Measurements from ENCODE around the gene KLF13.

The KLF13 gene

GRCh38 chr15:31383139-31383538, 56.5 kb downstream of the KLF13 start:
- DNase-seq (ENCODE audit: low spot score): no peak

GRCh38 chr15:31384568-31384967, 57.9 kb downstream of the KLF13 start:
- DNase-seq (ENCODE audit: low spot score): no peak

GRCh38 chr15:31385736-31386135, 59.1 kb downstream of the KLF13 start:
- no peak for DNase-seq (ENCODE audit: low spot score)

- DNase-seq (ENCODE audit: low spot score): no peak
Observed at GRCh38 chr15:31387092-31387478, 60.5 kb downstream of the KLF13 start.

GRCh38 chr15:31387479-31388118, 61.0 kb downstream of the KLF13 start:
- peak; percentile 25 for DNase-seq (ENCODE audit: low spot score)

- no peak for DNase-seq (ENCODE audit: low spot score)
Observed at GRCh38 chr15:31389576-31389975, 62.9 kb downstream of the KLF13 start.

GRCh38 chr15:31390029-31390428, 63.4 kb downstream of the KLF13 start:
- no peak for DNase-seq (ENCODE audit: low spot score)

DNA sequence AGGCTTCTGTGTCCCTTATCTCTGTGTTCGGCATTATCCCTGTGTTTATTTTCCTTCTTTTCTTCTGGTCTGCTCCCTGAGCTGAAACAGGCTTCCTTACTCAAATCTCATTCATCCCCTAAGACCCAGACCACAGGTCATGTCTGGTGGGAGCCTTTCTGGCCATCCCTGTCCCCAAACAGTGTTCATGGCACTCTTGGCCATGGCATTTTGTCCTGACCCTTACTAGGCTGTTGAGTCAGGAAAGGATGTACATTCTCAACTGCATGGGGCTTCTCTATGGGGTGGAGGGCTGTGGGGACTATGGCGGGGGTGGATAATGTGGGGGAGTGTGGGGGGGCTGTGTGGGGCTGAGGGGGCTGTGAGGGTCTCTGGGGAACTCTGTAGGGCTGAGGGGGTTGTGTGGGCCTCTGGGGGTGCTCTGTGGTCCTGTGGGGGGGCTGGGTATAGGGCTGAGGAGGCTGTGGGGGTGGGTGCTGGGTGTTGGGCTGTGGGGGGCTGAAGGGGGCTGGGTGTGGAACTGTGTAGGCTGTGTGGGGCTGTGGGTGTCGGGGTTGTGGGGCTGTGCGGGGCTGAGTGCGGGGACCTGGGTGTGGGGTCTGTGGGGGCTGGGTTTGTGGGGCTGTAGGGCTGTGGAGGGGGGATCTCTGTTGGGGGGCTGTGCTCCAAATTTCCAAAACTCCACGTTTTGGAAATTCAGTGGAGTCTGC, 64.3 kb downstream of the KLF13 start:
- no peak for DNase-seq (ENCODE audit: low spot score)

GRCh38 chr15:31391687-31392671, 65.3 kb downstream of the KLF13 start:
- peak; percentile 76 for DNase-seq (ENCODE audit: low spot score)

- DNase-seq (ENCODE audit: low spot score): no peak
Observed at GRCh38 chr15:31392761-31393401, 66.2 kb downstream of the KLF13 start.

GRCh38 chr15:31393444-31394091, 66.9 kb downstream of the KLF13 start:
- DNase-seq (ENCODE audit: low spot score): no peak

GRCh38 chr15:31396881-31397560, 70.4 kb downstream of the KLF13 start:
- DNase-seq (ENCODE audit: low spot score): peak; percentile 65

DNA sequence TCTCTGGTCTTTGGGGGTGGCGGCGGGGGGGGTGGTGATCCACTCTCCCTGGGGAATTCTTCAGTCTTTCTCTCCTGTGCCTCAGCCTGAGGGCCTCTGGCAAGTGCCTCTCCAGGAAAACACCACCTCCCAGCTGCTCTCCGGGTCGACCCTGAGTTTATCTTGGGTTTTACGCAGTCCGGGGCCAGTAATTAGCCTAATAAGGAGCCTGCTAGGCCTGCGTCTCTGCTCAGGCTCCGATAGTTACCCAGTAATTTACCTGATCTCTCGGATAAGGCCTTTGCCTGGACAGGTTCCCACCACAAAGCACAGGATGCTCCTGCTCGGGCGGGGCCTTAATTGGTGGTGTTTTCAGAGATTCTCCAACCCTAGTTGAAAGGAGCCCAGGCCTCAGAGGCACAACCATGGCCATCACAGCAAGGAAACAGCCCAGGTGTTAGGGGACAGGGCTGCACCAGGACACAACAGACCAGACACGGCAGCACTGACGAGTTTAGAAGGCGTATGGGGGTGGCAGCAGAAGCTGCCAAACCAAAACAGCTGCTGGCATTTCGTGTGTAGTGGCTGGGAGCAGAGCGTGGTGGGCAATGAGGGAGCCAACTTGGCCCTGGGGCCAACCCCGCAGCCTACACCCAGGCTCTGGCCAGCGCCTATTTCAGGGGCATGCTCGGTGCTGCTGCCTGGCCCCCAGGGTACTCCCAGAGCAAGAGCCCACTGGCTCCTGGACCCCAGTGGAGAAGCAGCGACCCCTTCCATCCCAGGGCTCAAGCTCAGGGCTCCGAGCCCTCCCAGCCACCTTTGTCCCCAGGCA, 71.4 kb downstream of the KLF13 start:
- no peak for DNase-seq (ENCODE audit: low spot score)

- peak; percentile 33 for DNase-seq (ENCODE audit: low spot score)
Observed at GRCh38 chr15:31398677-31399301, 72.2 kb downstream of the KLF13 start.

- peak; percentile 21 for DNase-seq (ENCODE audit: low spot score)
Observed at GRCh38 chr15:31399544-31400171, 73.0 kb downstream of the KLF13 start.

- no peak for DNase-seq (ENCODE audit: low spot score)
Observed at GRCh38 chr15:31400222-31400927, 73.7 kb downstream of the KLF13 start.

GRCh38 chr15:31401282-31401681, 74.6 kb downstream of the KLF13 start:
- DNase-seq (ENCODE audit: low spot score): no peak

- DNase-seq (ENCODE audit: low spot score): no peak
Observed at GRCh38 chr15:31402003-31402402, 75.4 kb downstream of the KLF13 start.
